Measurements from ENCODE around the gene ITGA1.

DNA sequence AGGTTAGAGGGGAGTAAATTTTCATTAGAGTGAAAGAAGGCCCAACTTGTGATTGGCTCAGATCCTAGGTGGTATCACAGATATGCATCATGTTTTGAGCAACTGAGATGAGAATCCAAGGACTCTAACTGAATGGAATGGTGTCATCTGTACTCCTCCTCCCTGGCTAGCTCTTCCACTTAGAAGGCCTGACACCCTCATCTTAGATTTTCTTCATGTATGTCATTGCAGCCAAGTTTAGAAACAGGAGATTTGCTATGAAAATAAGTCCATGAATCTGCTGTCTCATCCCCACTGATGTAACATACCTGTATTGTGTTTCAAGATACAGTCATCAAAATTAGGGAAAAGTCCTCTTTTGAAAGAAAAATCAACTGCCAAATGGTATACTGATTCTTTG lies 54.4 kb downstream of the ITGA1 start:
- TF ChIP-seq, protein P1, sequence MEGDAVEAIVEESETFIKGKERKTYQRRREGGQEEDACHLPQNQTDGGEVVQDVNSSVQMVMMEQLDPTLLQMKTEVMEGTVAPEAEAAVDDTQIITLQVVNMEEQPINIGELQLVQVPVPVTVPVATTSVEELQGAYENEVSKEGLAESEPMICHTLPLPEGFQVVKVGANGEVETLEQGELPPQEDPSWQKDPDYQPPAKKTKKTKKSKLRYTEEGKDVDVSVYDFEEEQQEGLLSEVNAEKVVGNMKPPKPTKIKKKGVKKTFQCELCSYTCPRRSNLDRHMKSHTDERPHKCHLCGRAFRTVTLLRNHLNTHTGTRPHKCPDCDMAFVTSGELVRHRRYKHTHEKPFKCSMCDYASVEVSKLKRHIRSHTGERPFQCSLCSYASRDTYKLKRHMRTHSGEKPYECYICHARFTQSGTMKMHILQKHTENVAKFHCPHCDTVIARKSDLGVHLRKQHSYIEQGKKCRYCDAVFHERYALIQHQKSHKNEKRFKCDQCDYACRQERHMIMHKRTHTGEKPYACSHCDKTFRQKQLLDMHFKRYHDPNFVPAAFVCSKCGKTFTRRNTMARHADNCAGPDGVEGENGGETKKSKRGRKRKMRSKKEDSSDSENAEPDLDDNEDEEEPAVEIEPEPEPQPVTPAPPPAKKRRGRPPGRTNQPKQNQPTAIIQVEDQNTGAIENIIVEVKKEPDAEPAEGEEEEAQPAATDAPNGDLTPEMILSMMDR (IDR thresholded peaks at IDR 0.05; ENCODE audit: low read length): no peak
- TF ChIP-seq EZH2phosphoT487 (IDR thresholded peaks at IDR 0.05; ENCODE audit: low read length): no peak
